ENCODE results near the gene AFG3L2. TPM values are rescaled to one million over a fixed set of nuclear protein-coding genes. Genes with fewer than 3 reads are reported as not detected.

The AFG3L2 gene
- total and polyA plus RNA-seq, 2 of the 8 experiments (the other 6 are each of a cell fraction or from before 2014, with no cell fraction given): 29.7 to 84.8 TPM

GRCh38 chr18:12330766-12331165 lies 46.3 kb downstream of the AFG3L2 start (continued):
- TF ChIP-seq EP300 (IDR thresholded peaks at IDR 0.05; ENCODE audit: borderline replicate concordance in 1 of 2, low read depth in 2 of 2, low read length in 2 of 2): no peak

All from H1 (cell line).